Mucosa of descending colon (tissue), 3 donors: ENCODE data around the gene RETREG1. TPM values are rescaled to one million over a fixed set of nuclear protein-coding genes. Genes with fewer than 3 reads are reported as not detected.
"Not testable (repeated sequence)": the region's sequence is repeated elsewhere in the genome, so short reads cannot be mapped to it uniquely, and the experiment has no call there.

Experiments used
- ATAC-seq: fragments of 200-7000 bp; cut with Tn5 transposase; one replicate; pipeline ENCODE4 v1.9.1; 2020; ENCODE audit warnings: mild to moderate bottlenecking, moderate library complexity
- DNase-seq, 3 donors: peaks; one replicate each; pipeline ENCODE4 v3.0.0-alpha.2; 2020
- H3K36me3 ChIP-seq: fragments of 200-600 bp; one replicate; pipeline ENCODE4 v1.8.0; 2021; ENCODE audit warnings: low read depth, mild to moderate bottlenecking
- H3K4me1 ChIP-seq: fragments of 200-600 bp; one replicate; pipeline ENCODE4 v1.8.0; 2021; ENCODE audit warnings: low read depth, mild to moderate bottlenecking
- H3K4me3 ChIP-seq: fragments of 200-600 bp; one replicate; pipeline ENCODE4 v1.8.0; 2021; ENCODE audit warnings: mild to moderate bottlenecking
- H3K9me3 ChIP-seq: fragments of 200-600 bp; one replicate; pipeline ENCODE4 v1.8.0; 2021; ENCODE audit warnings: mild to moderate bottlenecking
- intact Hi-C, 2 donors: fragments of 100-400 bp; cut with DNase I in 1 of 2; cut with micrococcal nuclease in 1 of 2; formaldehyde crosslinking; loops; one replicate each; pipeline versions ENCODE4 v1.11.0 to v1.11.1; 2022; cut with DNase I, micrococcal nuclease
- total RNA-seq, 3 donors: library from RNA; stranded (reverse); fragmentation: NEBNext Ultra II Directional in 2 of 3; extraction: Animal tissue kit (Norgen Biotek cat#: 25700) in 2 of 3; gene quantifications; one replicate each; pipeline versions ENCODE4 v1.2.1 to v1.2.4, GENCODE V29; 2021 to 2023
- TF ChIP-seq, protein P1 (sequence below): fragments of 200-600 bp; IDR thresholded peaks from one replicate; pipeline ENCODE4 v1.8.0; 2022; ENCODE audit warnings: antibody characterized with exemption, mild to moderate bottlenecking
- donor health status: DM: no; HTN: no; CAD: no; lungs with moderate emphysema.
- donor health status: DM: no; HTN: no; CAD: no.
- donor health status: DM: no; HTN: yes; CAD: no.

The RETREG1 gene
- total RNA-seq, 3 donors from 2014 or later = 54.1 to 102 (median 55.8) TPM

DNA sequence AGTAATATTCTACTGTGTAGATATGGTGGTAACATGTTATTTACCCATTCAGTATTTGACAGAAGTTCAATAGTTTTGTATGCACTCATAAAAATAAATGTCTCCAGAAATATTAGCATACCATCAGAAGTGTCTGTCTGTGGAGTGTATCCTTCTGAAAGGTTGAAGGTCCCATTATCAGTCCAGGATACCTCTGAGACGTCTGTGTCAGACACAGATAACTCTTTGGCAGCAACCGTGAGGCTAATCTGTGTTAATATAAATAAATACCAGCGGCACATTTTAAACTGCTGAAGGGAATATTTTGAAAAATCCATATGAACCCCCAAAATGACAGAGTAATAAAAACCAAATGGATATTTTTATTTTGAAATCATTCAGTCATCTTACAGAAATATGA, 139.3 kb downstream of the RETREG1 start:
- intact Hi-C loops = no loop called here
- ATAC-seq = no peak
- H3K4me3 ChIP-seq = no peak overlapping the region
- TF ChIP-seq, protein P1, sequence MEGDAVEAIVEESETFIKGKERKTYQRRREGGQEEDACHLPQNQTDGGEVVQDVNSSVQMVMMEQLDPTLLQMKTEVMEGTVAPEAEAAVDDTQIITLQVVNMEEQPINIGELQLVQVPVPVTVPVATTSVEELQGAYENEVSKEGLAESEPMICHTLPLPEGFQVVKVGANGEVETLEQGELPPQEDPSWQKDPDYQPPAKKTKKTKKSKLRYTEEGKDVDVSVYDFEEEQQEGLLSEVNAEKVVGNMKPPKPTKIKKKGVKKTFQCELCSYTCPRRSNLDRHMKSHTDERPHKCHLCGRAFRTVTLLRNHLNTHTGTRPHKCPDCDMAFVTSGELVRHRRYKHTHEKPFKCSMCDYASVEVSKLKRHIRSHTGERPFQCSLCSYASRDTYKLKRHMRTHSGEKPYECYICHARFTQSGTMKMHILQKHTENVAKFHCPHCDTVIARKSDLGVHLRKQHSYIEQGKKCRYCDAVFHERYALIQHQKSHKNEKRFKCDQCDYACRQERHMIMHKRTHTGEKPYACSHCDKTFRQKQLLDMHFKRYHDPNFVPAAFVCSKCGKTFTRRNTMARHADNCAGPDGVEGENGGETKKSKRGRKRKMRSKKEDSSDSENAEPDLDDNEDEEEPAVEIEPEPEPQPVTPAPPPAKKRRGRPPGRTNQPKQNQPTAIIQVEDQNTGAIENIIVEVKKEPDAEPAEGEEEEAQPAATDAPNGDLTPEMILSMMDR = no peak
- no peaks in the 10 kb centered on the region for H3K9me3 ChIP-seq
- H3K4me1 ChIP-seq = no peaks in the 10 kb centered on the region
- no peak for DNase-seq
- no peaks in the 10 kb centered on the region for H3K36me3 ChIP-seq

DNA sequence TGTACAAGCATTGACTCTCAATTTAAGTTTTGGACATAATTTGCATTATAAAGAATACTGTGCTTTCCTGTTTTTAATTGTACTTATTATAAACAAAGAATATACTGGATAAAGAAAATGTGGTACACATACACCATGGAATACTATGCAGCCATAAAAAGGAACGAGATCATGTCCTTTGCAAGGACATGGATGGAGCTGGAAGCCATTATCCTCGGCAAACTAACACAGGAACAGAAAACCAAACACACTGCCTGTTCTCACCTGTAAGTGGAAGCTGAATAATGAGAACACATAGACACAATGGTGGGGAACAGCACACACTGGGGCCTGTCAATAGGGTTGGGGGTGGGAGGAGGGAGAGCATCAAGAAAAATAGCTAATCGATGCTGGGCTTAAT, 140.4 kb downstream of the RETREG1 start:
- DNase-seq, intact Hi-C loops, H3K36me3 ChIP-seq, H3K4me3 ChIP-seq, H3K4me1 ChIP-seq, ATAC-seq, H3K9me3 ChIP-seq: not testable (repeated sequence)

DNA sequence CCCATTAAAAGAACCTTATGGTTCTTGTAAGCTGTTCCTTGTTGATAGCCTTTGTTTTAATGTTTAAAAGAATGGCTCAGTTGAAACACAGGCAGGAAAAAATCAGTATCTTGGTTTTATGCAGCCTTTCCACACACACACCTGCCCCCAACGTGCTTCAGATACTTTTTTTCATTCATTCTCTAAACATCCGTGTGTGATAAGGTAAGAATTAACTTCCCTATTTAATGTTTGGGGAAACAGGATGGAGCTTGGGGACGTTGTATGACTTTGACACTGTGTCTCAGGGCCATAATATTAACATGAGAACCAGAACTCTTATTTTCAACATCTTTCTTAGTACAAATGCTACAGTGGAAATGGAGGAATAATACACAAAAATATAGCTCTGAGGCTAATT, 145.4 kb downstream of the RETREG1 start:
- peaks cover 18% of the 10 kb centered on the region for H3K4me1 ChIP-seq
- intact Hi-C loops = no loop called here
- TF ChIP-seq, protein P1 = no peak
- DNase-seq = no peak
- no peaks in the 10 kb centered on the region for H3K36me3 ChIP-seq
- peak; percentile 66 for ATAC-seq
- no peaks in the 10 kb centered on the region for H3K9me3 ChIP-seq
- H3K4me3 ChIP-seq = no peak overlapping the region

DNA sequence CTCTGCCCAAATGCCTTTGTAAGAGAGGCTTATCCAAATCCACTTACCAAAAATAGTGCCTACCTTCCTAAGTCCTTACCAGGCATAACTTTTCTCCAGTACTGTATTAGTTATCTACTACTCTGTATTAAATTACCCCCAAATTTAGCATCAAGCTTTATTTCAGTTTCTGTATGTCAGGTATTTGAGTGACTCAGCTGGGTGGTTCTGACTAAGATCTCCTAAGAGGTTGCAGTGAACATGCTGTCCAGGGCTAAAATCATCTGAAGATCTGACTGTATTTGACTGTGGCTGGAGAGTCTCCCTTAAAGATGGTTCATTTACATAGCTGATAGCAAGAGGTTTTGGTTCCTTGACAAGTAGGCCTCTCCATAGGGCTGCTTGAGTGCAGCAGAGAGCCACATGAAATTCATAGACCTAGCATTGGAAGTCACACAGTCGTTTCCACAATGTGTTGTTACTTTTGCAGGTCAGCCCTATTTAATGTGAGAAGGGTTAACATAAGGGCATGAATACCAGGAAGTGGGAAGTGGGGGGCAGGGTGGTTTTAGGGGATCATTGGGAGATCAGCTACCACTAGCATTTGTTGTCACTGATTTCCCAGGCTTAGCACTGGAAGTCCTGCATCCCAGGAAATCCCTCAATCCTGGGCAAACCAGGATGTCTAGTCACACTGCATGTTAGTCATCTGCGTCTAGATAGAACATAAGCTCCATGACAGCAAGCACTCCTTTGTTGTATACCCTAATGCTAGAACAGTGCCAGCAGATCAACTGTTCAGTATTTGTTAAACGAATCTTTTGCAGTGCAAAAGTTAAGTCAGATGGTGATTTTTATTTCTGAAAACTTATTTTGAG, 149.2 kb downstream of the RETREG1 start:
- intact Hi-C loops = no loop called here
- Histone ChIP-seq H3K4me3 (no peak overlapping the region), H3K4me1 (peaks cover 27% of the 10 kb centered on the region), H3K36me3 (peaks cover 5% of the 10 kb centered on the region), H3K9me3 (no peaks in the 10 kb centered on the region)
- TF ChIP-seq, protein P1 = no peak
- ATAC-seq = peak; percentile 3
- DNase-seq = no peak

DNA sequence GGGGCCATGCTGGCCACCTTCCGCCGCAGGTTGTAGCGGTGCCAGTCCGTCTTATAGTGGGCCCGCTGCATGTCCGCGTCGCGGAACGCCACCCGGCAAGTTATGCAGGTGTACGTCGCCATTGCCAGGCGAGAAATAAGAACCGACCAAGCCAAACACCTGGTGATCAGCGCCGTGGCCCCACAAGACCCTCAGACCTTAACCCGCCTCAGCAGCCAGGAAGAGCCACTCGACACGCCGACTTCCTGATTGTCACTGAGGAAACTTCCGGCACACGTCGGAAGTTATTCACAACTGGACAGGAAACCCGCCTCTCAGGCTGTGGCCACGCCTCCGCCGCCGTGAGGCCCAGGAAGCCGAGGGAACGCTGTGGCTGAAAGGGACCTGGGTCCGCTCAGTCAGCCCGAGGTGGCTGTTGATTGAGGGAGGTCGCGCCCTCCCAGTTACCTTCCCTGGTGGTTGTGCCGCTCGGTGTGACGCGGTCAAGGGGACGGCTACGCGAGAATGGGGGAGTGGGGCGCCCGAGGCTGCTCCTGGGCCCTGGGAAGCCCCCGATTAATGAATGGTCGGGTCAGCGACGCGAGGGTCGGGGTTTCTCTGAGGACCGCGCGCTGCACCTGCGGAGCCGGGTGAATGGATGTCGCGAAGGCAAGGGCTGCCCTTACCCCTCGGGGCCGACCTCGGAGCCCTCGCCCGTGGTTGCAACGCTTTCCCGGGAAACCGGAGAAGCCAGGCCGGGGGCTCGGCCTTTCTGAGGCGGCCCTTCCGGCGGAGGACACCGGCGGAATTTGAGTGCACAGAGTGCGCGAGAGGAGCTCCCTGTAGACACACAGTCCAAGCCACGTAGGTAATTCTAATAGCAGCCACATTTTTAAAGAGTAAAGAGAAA, 151.0 kb downstream of the RETREG1 start, which contains the start of gene ZNF622:
Gene ZNF622 (minus strand): TSS at position 257 of the 889 bp plus-strand sequence. CDS start 135 bp downstream, at position 122.
- Histone ChIP-seq H3K4me1 (peaks cover 33% of the 10 kb centered on the region), H3K36me3 (peaks cover 5% of the 10 kb centered on the region)
- intact Hi-C loops = no loop called here

More for the DNA sequence above, 151.0 kb downstream of the RETREG1 start, which contains the start of gene ZNF622:
- peak; percentile 95 to 96 (median 95) for DNase-seq
- no peaks in the 10 kb centered on the region for H3K9me3 ChIP-seq
- H3K4me3 ChIP-seq = peak within 1 kb of the TSS; percentile 88
- TF ChIP-seq, protein P1 = no peak
- peak; percentile 96 for ATAC-seq
